Transverse colon (tissue), 4 donors: Measurements from ENCODE around the gene PDE1C.

Experiments used
- EP300 ChIP-seq: sonication (generic); formaldehyde crosslinking; IDR thresholded peaks from one replicate; pipeline ENCODE4 v1.6.1; 2017; ENCODE audit warnings: antibody characterized with exemption, low read depth
- POLR2A ChIP-seq: fragments of 450-650 bp; IDR thresholded peaks from one replicate; pipeline ENCODE4 v1.6.1; 2016; ENCODE audit warnings: antibody characterized with exemption, mild to moderate bottlenecking, moderate library complexity
- POLR2AphosphoS5 ChIP-seq, 3 donors: sonication (generic); formaldehyde crosslinking; IDR thresholded peaks; one replicate each; pipeline ENCODE4 v1.6.1; 2016; ENCODE audit warnings: antibody characterized with exemption in 3 of 3
- TF ChIP-seq, protein P1 (sequence below), 5 experiments: fragments of 200-600 bp in 3 of 5; fragments of 450-650 bp in 2 of 5; sonication (generic) in 3 of 5; IDR thresholded peaks; 1 replicate in 2 of 5; 2 replicates in 3 of 5; pipeline ENCODE4 v1.5.1; 2016 to 2017; ENCODE audit warnings: antibody characterized with exemption in 5 of 5, inconsistent platforms in 3 of 5, mild to moderate bottlenecking in 2 of 5, moderate library complexity in 1 of 5

DNA sequence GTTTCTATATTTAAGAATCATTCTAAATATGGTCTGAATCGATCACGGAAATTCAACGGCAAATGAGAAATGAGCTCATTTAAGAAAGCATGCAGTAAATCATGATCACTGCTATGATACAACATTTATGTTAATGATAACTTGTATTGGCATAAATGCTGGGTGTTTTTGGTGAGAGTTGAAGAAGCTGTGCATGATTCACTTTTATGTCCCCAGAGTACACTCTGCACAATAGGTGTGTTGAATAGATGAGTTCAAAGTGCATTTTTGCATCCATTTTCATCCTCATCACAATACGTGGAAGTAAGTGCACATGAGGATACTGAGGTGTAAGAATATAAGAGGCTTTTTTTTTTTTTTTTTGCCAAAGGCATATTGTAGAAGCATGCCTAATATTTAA, 213.9 kb downstream of the PDE1C start:
- TF ChIP-seq, protein P1, sequence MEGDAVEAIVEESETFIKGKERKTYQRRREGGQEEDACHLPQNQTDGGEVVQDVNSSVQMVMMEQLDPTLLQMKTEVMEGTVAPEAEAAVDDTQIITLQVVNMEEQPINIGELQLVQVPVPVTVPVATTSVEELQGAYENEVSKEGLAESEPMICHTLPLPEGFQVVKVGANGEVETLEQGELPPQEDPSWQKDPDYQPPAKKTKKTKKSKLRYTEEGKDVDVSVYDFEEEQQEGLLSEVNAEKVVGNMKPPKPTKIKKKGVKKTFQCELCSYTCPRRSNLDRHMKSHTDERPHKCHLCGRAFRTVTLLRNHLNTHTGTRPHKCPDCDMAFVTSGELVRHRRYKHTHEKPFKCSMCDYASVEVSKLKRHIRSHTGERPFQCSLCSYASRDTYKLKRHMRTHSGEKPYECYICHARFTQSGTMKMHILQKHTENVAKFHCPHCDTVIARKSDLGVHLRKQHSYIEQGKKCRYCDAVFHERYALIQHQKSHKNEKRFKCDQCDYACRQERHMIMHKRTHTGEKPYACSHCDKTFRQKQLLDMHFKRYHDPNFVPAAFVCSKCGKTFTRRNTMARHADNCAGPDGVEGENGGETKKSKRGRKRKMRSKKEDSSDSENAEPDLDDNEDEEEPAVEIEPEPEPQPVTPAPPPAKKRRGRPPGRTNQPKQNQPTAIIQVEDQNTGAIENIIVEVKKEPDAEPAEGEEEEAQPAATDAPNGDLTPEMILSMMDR (IDR thresholded peaks at IDR 0.05): no peak
- TF ChIP-seq POLR2A (no peak), POLR2AphosphoS5 (IDR thresholded peaks at IDR 0.05) (no peak), EP300 (no peak)
